GM18907 (cell line): ENCODE results near the gene APOBEC3G.

Experiments used
- ATAC-seq: cut with Tn5 transposase; IDR thresholded peaks from one replicate; pipeline ENCODE4 v1.9.1; 2021; ENCODE audit warnings: mild to moderate bottlenecking, moderate library complexity; ENCODE audit not compliant: unreplicated experiment

The APOBEC3G gene

GRCh38 chr22:39120983-39121382 lies 43.9 kb downstream of the APOBEC3G start:
- ATAC-seq, result no peak

GRCh38 chr22:39122772-39123470 lies 45.8 kb downstream of the APOBEC3G start:
- ATAC-seq, result no peak

GRCh38 chr22:39123751-39124581 lies 46.9 kb downstream of the APOBEC3G start:
- no peak for ATAC-seq

- ATAC-seq, result no peak
Observed at GRCh38 chr22:39125622-39126021, 48.5 kb downstream of the APOBEC3G start.

- ATAC-seq, result no peak
Observed at GRCh38 chr22:39128508-39128907, 51.4 kb downstream of the APOBEC3G start.

- ATAC-seq, result no peak
Observed at GRCh38 chr22:39129081-39129480, 52.0 kb downstream of the APOBEC3G start.

- ATAC-seq, result no peak
Observed at GRCh38 chr22:39129746-39130145, 52.7 kb downstream of the APOBEC3G start.

- ATAC-seq, result no peak
Observed at GRCh38 chr22:39130152-39130704, 53.2 kb downstream of the APOBEC3G start.

GRCh38 chr22:39130892-39131855 lies 54.1 kb downstream of the APOBEC3G start:
- no peak for ATAC-seq

- no peak for ATAC-seq
Observed at GRCh38 chr22:39132281-39132680, 55.2 kb downstream of the APOBEC3G start.

GRCh38 chr22:39132871-39133524 lies 55.9 kb downstream of the APOBEC3G start:
- no peak for ATAC-seq

GRCh38 chr22:39133871-39134270 lies 56.8 kb downstream of the APOBEC3G start:
- ATAC-seq, result no peak

- ATAC-seq, result no peak
Observed at GRCh38 chr22:39134366-39135091, 57.5 kb downstream of the APOBEC3G start.

- no peak for ATAC-seq
Observed at GRCh38 chr22:39135092-39135896, 58.2 kb downstream of the APOBEC3G start.

GRCh38 chr22:39136317-39136716 lies 59.2 kb downstream of the APOBEC3G start:
- ATAC-seq, result no peak
